Inflammatory macrophage treated with lipopolysaccharide for 1 hour (primary cell): Measurements from ENCODE around the gene MKLN1.
A peak's percentile ranks its signal among the peaks of the same experiment; 100 is the strongest.
"Not testable (repeated sequence)": the region's sequence is repeated elsewhere in the genome, so short reads cannot be mapped to it uniquely, and the experiment has no call there.

Experiments used
- DNase-seq, 2 donors: peaks; one replicate each; pipeline ENCODE4 v3.0.0-alpha.2; 2020 to 2022

Gene MKLN1

GRCh38 chr7:131403322-131403721, 75.6 kb downstream of the MKLN1 start:
- DNase-seq: no peak

DNA sequence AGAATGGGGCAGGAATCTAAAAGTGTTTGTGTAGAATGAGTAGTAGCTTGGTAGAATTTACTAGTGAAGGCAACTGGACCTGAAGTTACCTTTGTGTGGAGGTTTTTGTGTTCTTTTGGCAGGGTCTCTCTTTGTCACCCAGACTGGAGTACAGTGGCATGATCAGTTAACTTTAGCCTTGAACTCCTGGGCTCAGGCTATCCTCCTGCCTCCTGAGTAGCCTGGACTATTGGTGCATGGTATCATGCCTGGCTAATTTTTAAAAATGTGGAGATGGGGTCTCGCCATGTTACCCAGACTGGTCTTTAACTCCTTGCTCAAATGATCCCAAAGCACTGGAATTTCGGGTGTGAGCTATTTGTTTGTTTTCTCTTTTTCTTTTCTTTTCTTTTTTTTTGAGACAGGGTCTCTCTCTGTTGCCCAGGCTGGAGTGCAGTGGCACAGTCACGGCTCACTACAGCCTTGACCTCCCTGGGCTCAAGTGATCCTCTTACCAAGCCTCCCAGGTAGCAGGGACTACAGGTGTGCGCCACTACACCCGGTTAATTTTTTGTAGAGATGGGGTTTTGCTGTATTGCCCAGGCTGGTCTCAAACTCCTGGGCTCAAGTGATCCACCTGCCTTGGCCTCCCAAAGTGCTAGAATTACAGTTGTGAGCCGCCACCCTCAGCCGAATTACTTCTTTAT, 76.7 kb downstream of the MKLN1 start:
- DNase-seq: no peak

GRCh38 chr7:131409129-131409766, 81.6 kb downstream of the MKLN1 start:
- no peak for DNase-seq

DNA sequence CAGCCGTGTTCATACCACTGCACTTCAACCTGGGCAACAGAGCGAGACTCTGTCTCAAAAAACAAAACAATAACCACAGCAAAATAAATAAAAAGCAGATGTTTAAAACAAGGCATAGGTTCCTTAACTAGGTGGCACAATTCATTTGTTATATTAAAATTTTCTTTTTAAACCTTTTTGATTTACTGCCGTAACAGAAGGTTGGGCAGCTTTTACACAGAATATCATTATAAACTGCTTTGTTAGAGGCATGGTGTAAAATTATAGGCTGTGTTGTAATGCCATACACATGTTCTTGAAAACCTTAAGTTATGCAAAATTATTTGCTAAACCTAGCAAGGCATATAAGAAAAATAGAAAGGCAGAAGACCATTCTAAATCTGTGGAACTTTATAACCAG, 84.4 kb downstream of the MKLN1 start:
- no peak for DNase-seq

- no peak for DNase-seq
These were observed 86.0 kb downstream of the MKLN1 start for GRCh38 chr7:131413711-131414110.

DNA sequence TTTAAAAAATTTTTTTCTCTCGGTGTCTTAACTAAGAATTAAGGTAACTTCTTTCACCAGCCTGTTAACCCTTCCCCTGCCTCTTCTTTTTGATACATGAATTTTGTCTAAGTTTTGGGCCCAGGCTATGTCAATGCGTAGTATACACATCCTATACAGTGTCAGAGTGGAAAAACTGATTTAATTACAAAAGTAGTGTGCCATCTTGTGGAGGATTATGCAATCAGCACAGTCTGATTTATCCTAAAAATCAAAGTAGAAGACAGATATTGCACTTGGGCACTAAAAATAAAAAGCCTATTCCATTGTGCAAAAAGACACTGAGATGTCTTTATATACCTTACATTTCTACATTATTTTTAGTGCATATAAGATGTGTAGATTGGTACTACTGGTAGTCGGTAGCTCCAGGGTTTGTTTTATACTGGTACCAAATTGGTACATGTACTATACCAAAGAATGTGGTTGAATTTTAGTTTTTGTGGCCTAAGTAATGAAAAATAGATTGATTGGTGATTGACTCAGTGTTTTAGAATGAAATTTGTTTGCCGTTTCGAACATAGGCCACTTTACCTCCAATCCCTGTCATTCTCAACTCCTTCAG, 96.6 kb downstream of the MKLN1 start:
- peak; percentile 7 to 59 for DNase-seq

GRCh38 chr7:131425992-131426391, 98.3 kb downstream of the MKLN1 start:
- no peak for DNase-seq

- not testable (repeated sequence) for DNase-seq
These were observed 103.2 kb downstream of the MKLN1 start for GRCh38 chr7:131430826-131431225.

- DNase-seq: no peak
These were observed 103.6 kb downstream of the MKLN1 start for GRCh38 chr7:131431289-131431688.

- no peak for DNase-seq
These were observed 104.1 kb downstream of the MKLN1 start for GRCh38 chr7:131431756-131432155.

GRCh38 chr7:131436384-131436783, 108.7 kb downstream of the MKLN1 start:
- no peak for DNase-seq

GRCh38 chr7:131438969-131439368, 111.3 kb downstream of the MKLN1 start:
- DNase-seq: no peak

GRCh38 chr7:131443496-131443895, 115.8 kb downstream of the MKLN1 start:
- no peak for DNase-seq

DNA sequence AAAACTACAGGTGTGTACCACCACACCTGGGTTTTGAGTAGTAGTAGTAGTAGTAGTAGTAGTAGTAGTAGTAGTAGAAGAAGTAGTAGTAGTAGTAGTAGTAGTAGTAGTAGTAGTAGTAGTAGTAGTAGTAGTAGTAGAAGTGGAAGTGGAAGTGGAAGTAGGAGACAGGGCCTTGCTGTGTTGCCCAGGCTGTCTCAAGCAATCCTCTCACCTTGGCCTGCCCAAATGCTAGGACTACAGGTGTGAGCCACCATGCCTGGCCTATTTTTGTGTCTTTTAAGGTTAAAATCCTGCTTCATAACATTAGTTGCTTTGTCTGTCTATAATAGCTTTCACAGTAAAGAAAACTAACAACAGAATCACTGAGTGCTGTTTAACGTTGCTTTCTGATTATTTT, 117.0 kb downstream of the MKLN1 start:
- DNase-seq: no peak

GRCh38 chr7:131449373-131449902, 121.8 kb downstream of the MKLN1 start:
- DNase-seq: no peak

- DNase-seq: no peak
These were observed 126.8 kb downstream of the MKLN1 start for GRCh38 chr7:131454498-131454897.

GRCh38 chr7:131455001-131455400, 127.3 kb downstream of the MKLN1 start:
- no peak for DNase-seq

DNA sequence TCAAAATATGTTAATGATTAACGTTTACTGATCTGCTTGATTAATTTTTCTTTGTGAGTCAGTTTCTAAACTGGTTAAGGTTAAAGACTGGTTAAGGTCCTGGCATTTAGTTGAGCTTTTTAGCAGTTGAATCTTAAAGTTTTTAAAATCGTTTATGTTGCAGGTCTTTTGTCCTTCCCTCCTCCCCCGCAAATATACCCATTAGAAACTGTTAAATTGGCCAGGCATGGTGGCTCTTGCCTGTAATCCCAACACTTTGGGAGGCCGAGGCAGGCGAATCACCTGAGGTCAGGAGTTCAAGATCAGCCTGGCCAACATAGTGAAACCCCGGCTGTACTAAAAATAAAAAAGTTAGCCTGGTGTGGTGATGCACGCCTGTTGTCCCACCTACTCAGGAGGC, 127.9 kb downstream of the MKLN1 start:
- DNase-seq: no peak

DNA sequence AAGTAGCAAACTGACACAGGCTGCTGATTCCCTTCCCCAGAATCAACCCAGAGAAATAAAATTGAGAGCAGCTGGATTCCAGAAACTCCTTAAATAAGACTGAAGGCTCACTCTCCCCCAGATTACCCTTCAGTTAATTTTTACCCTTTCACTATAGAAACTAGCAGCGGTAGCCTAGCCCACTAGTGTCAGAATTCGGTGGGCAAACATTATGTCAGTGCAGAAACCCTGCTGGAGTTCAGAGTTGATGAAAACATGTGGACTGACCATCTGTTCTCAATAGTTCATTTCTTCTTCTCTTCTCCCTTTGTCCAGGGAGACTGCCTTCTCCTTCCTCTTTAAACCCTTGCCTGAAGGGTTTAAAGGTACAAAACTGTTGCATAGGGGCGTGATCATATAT, 128.7 kb downstream of the MKLN1 start:
- no peak for DNase-seq

DNA sequence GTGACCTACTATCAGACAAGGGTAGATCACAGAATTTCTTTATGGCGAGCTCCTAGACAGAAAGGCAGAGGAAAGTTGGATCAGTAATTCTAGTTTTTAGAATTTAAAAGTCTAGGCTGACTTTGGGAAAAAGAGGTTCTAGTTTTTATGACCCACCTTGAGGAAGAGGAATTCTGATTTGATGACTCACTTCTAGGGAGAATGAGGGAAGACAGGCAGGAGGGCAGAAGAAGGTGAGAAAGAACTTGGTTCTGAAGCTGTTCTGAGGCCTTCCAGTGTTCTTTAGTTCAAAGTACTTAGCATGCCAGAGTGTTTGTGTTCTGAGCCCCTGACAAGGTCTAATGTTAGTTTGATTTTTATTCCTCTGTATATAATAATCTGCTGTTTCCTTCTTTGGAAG, 131.6 kb downstream of the MKLN1 start:
- no peak for DNase-seq

DNA sequence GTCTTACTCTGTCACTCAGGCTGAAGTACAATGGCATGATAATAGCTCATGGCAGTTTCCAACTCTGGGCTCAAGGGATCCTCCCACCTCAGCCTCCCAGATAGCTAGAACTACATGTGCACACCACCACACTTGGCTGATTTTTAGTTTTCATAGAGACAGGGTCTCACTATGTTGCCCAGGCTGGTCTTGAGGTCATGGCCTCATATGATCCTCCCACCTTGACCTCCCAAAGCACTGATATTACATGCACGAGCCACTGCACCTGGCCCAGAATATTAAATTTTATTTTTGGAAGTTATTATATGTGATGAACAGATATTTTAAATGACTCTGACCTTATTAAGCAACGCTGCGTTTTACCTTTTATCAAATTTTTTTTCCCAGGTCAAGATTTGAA, 134.4 kb downstream of the MKLN1 start:
- DNase-seq: no peak

DNA sequence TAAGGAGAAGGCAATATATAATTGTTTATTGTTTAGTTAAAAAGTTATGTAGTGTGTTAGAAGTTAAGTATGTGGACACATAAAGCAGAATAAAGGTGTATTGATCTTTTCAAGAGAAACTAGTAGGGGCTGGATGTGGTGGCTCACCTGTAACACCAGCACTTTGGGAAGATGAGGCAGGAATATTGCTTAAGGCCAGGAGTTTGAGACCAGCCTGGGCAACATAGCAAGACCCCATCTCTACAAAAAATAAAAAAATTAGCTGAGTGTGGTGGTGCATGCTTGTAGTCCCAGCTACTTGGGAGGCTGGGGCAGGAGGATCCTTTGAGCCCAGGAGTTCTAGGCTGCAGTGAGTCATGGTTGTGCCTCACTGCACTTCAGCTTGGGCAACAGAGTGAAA, 135.0 kb downstream of the MKLN1 start:
- DNase-seq: not testable (repeated sequence)

DNA sequence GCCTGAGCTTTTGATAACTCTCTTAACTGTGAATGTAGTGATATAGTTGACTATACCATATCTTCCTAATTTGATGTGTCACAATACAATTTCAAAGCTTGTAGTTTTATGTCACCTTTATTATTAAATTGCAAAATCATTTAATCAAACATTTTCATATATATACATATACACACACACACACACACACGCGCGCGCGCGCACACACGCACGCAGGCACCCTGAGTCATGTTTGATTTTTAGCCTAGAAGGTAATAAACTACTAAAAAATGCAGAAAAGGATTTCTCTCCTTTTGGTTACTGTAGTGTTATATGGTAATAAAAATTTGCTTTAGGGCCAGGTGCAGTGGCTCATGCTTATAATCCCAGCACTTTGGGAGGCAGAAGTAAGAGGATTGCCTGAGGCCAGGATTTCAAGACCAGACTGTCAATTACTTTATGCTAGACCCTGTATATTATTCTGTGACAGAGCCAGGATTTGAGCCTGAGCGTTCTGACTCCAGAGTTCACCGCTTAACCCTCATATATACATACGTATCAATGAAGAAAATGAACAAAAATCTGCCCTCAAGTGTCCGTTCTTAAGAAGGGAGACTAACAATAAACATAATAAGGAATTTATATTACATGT, 139.2 kb downstream of the MKLN1 start:
- DNase-seq: no peak

GRCh38 chr7:131467788-131468187, 140.1 kb downstream of the MKLN1 start:
- no peak for DNase-seq
